Stomach (tissue), 19 donors: Measurements from ENCODE around the gene MAGEB6B. TPM values are rescaled to one million over a fixed set of nuclear protein-coding genes. Genes with fewer than 3 reads are reported as not detected.

Experiments
- DNase-seq, 2 donors: peaks; one replicate each; pipeline versions ENCODE4 v3.0.0 to v3.0.0-alpha.2; 2013 to 2019
- H3K27ac ChIP-seq, 5 donors: fragments of 200-600 bp in 4 of 5; sonication (generic) in 4 of 5; one replicate each; pipeline ENCODE4 v1.5.1; 2013 to 2019; ENCODE audit warnings: mild to moderate bottlenecking in 1 of 5, moderate library complexity in 1 of 5
- H3K27me3 ChIP-seq, 3 donors: fragments of 200-600 bp; sonication (generic); one replicate each; pipeline ENCODE4 v1.5.1; 2017 to 2019; ENCODE audit warnings: mixed run types in 1 of 3
- H3K36me3 ChIP-seq, 4 donors: fragments of 200-600 bp; sonication (generic); 1 replicate in 3 of 4; 2 replicates in 1 of 4; pipeline ENCODE4 v1.5.1; 2016 to 2019
- H3K4me1 ChIP-seq, 4 donors: fragments of 200-600 bp; sonication (generic); one replicate each; pipeline ENCODE4 v1.5.1; 2016 to 2019
- H3K4me3 ChIP-seq, 4 donors: fragments of 200-600 bp; sonication (generic) in 3 of 4; one replicate each; pipeline ENCODE4 v1.5.1; 2016 to 2019; ENCODE audit warnings: mild to moderate bottlenecking in 1 of 4
- H3K9me3 ChIP-seq, 4 donors: fragments of 200-600 bp; sonication (generic); one replicate each; pipeline ENCODE4 v1.5.1; 2016 to 2019
- EP300 ChIP-seq: sonication (generic); formaldehyde crosslinking; IDR thresholded peaks from one replicate; pipeline ENCODE4 v1.6.1; 2017; ENCODE audit warnings: antibody characterized with exemption
- POLR2A ChIP-seq, 4 donors: fragments of 450-650 bp; IDR thresholded peaks; one replicate each; pipeline ENCODE4 v1.6.1; 2016; ENCODE audit warnings: antibody characterized with exemption in 4 of 4, control low read depth in 2 of 4, mild to moderate bottlenecking in 1 of 4, moderate library complexity in 1 of 4
- POLR2AphosphoS5 ChIP-seq, 3 donors: sonication (generic); formaldehyde crosslinking; IDR thresholded peaks; one replicate each; pipeline ENCODE4 v1.6.1; 2016; ENCODE audit warnings: antibody characterized with exemption in 3 of 3
- WGBS, 5 donors: extraction: QIAGEN DNeasy Blood & Tissue Kit in 3 of 5; methylation state at CpG; one replicate each; pipeline versions ENCODE4 v1.1.5 to v1.1.7; 2013 to 2018; 5-methylcytosine and 5-hydroxymethylcytosine counted together
- intact Hi-C: fragments of 100-400 bp; cut with DNase I; formaldehyde crosslinking; loops from one replicate; pipeline ENCODE4 v1.15.1; 2023; ENCODE audit warnings: low total_unique reads
- long read RNA-seq, 10 donors: transcript quantifications; one replicate each; lab custom pipeline, GENCODE V29; 2026
- polyA plus RNA-seq, 3 donors: library from polyadenylated mRNA; stranded (reverse); fragments of 200-250 nt; gene quantifications; one replicate each; pipeline ENCODE4 v1.2.3, GENCODE V29; 2013
- total RNA-seq, 5 donors: library from RNA; depleted of rRNA; stranded (reverse); fragments of >200 nt; gene quantifications; one replicate each; pipeline versions ENCODE4 v1.1.0 to v1.2.3, GENCODE V29; 2014 to 2016
- TF ChIP-seq, protein P1 (sequence below), 7 experiments: fragments of 450-650 bp in 4 of 7; fragments of 200-600 bp in 3 of 7; sonication (generic) in 3 of 7; IDR thresholded peaks; one replicate each; pipeline ENCODE4 v1.5.1; 2016 to 2019; ENCODE audit warnings: antibody characterized with exemption in 7 of 7, control low read depth in 2 of 7, mild to moderate bottlenecking in 1 of 7
- donor health status: healthy with polysubstance abuse.
- donor health status: Bipolar disorder and iron deficiency.
- donor health status: healthy.

MAGEB6B gene, protein sequence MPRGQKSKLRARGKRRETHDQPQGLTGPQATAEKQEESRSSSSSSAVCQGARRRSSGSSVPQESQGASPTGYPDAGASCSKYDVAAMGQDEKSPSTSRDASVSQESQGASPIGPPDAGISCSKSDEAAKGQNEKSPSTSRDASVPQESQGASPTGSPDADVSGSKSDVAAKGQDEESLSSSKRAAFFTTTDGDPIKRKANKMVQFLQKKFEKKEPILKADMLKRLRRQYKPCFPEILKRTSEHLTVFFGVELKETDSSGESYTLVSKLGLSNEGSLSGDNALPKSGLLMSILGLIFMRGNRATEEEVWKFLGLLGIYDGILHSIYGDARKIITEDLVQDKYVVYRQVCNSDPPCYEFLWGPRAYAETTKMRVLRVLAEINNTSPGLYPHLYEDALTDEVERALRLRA
- total RNA-seq, result not detected
- not detected for polyA plus RNA-seq
- long read RNA-seq, donor 1, result 0 reads
- long read RNA-seq, donor 2, result 0 reads
- long read RNA-seq, donor 3, result 0 reads
- long read RNA-seq, donor 4, result 0 reads
- long read RNA-seq, donor 5, result 0 reads
- long read RNA-seq, donor 6, result 0 reads
- long read RNA-seq, donor 7, result 0 reads
- long read RNA-seq, donor 8, result 0 reads
- long read RNA-seq, donor 9, result 0 reads
- long read RNA-seq, donor 10, result 0 reads

DNA sequence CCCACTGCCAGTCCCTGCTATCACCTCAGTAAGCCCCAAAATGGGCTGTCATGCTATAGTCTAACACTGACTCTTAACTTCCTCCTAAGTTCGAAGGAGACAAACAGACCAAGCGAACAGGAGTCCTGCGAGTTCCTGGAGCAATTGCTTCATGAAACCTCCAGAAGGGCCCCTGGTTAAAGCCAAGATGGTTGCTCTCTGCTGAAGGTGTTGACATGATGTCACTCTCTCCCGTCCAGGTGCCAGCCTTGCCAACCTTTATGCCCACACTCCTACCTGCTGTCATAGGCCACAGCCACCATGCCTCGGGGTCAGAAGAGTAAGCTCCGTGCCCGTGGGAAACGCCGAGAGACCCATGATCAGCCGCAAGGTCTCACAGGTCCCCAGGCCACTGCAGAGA, at the start of gene MAGEB6B:
Gene MAGEB6B (plus strand): TSS at position 301 of the 400 bp plus-strand sequence. CDS start 0 bp downstream, at position 301.
- WGBS, 5 donors, result 82 to 95% (median 94%) methylated on average over 5 to 10 of the region's 10 CpGs
- intact Hi-C loops, result no loop called here
- H3K27ac ChIP-seq, result no peak within 1 kb of the TSS
- no peak within 1 kb of the TSS for H3K4me3 ChIP-seq
- no peaks in the 10 kb centered on the region for H3K36me3 ChIP-seq
- DNase-seq, result no peak
- TF ChIP-seq, protein P1, sequence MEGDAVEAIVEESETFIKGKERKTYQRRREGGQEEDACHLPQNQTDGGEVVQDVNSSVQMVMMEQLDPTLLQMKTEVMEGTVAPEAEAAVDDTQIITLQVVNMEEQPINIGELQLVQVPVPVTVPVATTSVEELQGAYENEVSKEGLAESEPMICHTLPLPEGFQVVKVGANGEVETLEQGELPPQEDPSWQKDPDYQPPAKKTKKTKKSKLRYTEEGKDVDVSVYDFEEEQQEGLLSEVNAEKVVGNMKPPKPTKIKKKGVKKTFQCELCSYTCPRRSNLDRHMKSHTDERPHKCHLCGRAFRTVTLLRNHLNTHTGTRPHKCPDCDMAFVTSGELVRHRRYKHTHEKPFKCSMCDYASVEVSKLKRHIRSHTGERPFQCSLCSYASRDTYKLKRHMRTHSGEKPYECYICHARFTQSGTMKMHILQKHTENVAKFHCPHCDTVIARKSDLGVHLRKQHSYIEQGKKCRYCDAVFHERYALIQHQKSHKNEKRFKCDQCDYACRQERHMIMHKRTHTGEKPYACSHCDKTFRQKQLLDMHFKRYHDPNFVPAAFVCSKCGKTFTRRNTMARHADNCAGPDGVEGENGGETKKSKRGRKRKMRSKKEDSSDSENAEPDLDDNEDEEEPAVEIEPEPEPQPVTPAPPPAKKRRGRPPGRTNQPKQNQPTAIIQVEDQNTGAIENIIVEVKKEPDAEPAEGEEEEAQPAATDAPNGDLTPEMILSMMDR (IDR thresholded peaks at IDR 0.05), result no peak
- TF ChIP-seq POLR2A (IDR thresholded peaks at IDR 0.05) (no peak), EP300 (no peak), POLR2AphosphoS5 (IDR thresholded peaks at IDR 0.05) (no peak)
- H3K9me3 ChIP-seq, result peaks cover 0 to 6% (median 0%) of the 10 kb centered on the region in 4 donors
- H3K4me1 ChIP-seq, result no peaks in the 10 kb centered on the region
- H3K27me3 ChIP-seq, result no peaks in the 10 kb centered on the region

DNA sequence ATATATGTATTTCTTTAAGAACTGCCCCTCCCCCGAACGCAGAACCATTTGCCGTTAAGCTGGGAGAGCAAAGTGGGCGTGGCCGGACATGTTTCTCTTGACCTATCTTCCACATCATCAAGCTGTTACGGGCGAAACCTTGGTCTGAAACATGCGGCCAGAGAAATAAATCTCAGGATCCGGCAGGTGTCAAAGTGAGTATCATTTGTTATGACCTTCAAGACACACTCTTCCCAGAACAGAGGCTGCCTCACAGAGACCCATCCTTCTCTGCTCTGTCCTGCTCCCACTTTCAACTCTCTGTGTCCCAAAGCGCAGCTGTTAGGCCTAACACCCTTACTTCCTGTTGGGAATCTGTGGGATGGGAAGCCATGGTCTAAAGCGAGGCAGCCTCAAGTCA, 22.1 kb upstream of the MAGEB6B start, which contains the start of gene MAGEB18:
Gene MAGEB18 (plus strand): TSS at position 70 of the 400 bp plus-strand sequence. CDS start 643 bp downstream, outside the sequence.
- no peaks in the 10 kb centered on the region for H3K27me3 ChIP-seq
- DNase-seq, result no peak
- no peak for TF ChIP-seq EP300
- no peak for TF ChIP-seq POLR2AphosphoS5 (IDR thresholded peaks at IDR 0.05)
- TF ChIP-seq, protein P1 (IDR thresholded peaks at IDR 0.05), result no peak
- TF ChIP-seq POLR2A (IDR thresholded peaks at IDR 0.05), result no peak
- 74 to 88% (median 82%) methylated on average over 10 to 11 of the region's 11 CpGs for WGBS, 5 donors
- H3K36me3 ChIP-seq, result no peaks in the 10 kb centered on the region
- H3K9me3 ChIP-seq, result no peaks in the 10 kb centered on the region
- intact Hi-C loops, result no loop called here
- H3K27ac ChIP-seq, result no peak within 1 kb of the TSS
- no peaks in the 10 kb centered on the region for H3K4me1 ChIP-seq
- H3K4me3 ChIP-seq, result no peak within 1 kb of the TSS

DNA sequence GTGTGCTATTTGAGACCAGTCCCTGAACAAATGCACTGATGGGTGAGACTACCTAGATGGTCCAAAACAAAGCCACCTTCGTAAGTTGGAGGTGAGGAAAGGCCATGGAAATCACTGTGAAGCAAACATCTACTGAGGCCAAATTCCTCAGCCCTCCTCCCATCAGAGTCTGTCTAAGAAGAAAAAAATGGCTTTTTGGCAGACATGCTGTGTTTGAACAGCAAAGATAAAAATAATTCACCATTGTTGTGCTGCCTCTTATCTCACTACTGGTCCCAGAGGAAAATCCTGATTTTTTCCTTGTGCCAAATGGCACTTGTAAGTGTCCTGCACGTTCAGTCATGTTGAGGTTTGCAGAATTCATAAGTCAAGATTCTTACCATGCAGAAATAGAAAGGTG, 14.4 kb upstream of the MAGEB6B start:
- intact Hi-C loops, result no loop called here

DNA sequence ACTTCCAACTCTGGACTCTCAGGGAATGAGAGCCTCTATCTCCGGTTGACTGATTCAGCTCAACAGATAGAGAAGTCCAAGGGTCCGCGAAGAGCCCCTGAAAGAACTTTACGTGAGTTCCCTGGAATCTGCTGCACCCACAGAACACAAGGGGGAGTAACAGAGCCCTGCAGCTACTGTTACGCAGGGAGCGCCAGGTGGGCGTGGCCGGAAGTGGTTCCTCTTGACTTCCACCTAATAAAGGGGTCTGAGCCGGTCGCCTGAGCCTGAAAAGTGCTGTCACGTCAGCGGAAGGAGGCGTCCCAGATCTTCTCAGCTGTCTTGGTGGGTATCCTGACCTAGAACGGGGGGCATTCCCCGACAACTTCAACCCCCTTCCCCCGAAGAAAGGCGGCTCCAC, 31.8 kb downstream of the MAGEB6B start, which contains the start of gene MAGEB6:
Gene MAGEB6 (plus strand): TSS at position 237 of the 400 bp plus-strand sequence. CDS start 1,407 bp downstream, outside the sequence.
- no peak for DNase-seq
- intact Hi-C loops, result no loop called here
- no peaks in the 10 kb centered on the region for H3K4me1 ChIP-seq
- TF ChIP-seq EP300 (no peak), POLR2A (IDR thresholded peaks at IDR 0.05) (no peak), POLR2AphosphoS5 (IDR thresholded peaks at IDR 0.05) (no peak)
- TF ChIP-seq, protein P1 (IDR thresholded peaks at IDR 0.05), result no peak
- no peaks in the 10 kb centered on the region for H3K9me3 ChIP-seq
- no peak within 1 kb of the TSS for H3K4me3 ChIP-seq
- 81 to 89% (median 84%) methylated on average over 11 to 17 of the region's 17 CpGs for WGBS, 5 donors
- no peaks in the 10 kb centered on the region for H3K36me3 ChIP-seq
- no peaks in the 10 kb centered on the region for H3K27me3 ChIP-seq
- H3K27ac ChIP-seq, result no peak within 1 kb of the TSS

More for the DNA sequence above, 14.4 kb upstream of the MAGEB6B start:
- Histone ChIP-seq H3K4me1 (no peaks in the 10 kb centered on the region), H3K36me3 (no peaks in the 10 kb centered on the region), H3K27me3 (no peaks in the 10 kb centered on the region), H3K9me3 (no peaks in the 10 kb centered on the region), H3K27ac (no peak overlapping the region), H3K4me3 (no peak overlapping the region)
- 9 to 26% (median 16%) methylated on average over 2 of the region's 2 CpGs for WGBS, 5 donors
- no peak for DNase-seq
- TF ChIP-seq POLR2AphosphoS5 (IDR thresholded peaks at IDR 0.05), result no peak
